SK-N-SH (cell line): ENCODE results near the gene FGF23. TPM values are rescaled to one million over a fixed set of nuclear protein-coding genes. Genes with fewer than 3 reads are reported as not detected.
"Not testable (repeated sequence)": the region's sequence is repeated elsewhere in the genome, so short reads cannot be mapped to it uniquely, and the experiment has no call there.

Experiments
- CTCF ChIA-PET: fragments of 300-600, 350-600 bp; formaldehyde crosslinking; extraction: SDS; loops from one replicate; lab custom pipeline; 2021; lab: Yijun Ruan, JAX
- POLR2A ChIA-PET: fragments of 350-600 bp; sonication (Branson Sonifier 250); formaldehyde crosslinking; extraction: SDS; loops from one replicate; lab custom pipeline; 2020; ENCODE audit warnings: antibody characterized with exemption, inconsistent platforms; lab: Yijun Ruan, JAX
- DNase-seq: peaks from one replicate; pipeline ENCODE4 v3.0.0; 2012
- H2AFZ ChIP-seq: fragments of 200-600 bp; sonication (generic); 2 replicates; pipeline ENCODE4 v1.8.1; 2016; ENCODE audit warnings: antibody characterized with exemption, mild to moderate bottlenecking, low read depth
- H3F3A ChIP-seq: fragments of 200-600 bp; sonication (generic); replicated peaks from 2 replicates; pipeline ENCODE3; 2016; ENCODE audit warnings: antibody characterized with exemption, mild to moderate bottlenecking; ENCODE audit not compliant: insufficient read depth
- H3K27ac ChIP-seq, 2 experiments: fragments of 200-500 bp in 1 of 2; fragments of 200-600 bp in 1 of 2; sonication (Bioruptor generic) in 1 of 2; sonication (generic), shearing (Covaris generic) in 1 of 2; 2 replicates each; pipeline versions ENCODE4 v1.5.1 to v1.6.1; 2014 to 2016; ENCODE audit warnings: low read depth in 2 of 2, inconsistent platforms in 1 of 2, low read length in 1 of 2, mild to moderate bottlenecking in 1 of 2, mixed read lengths in 1 of 2
- H3K27me3 ChIP-seq: fragments of 200-600 bp; sonication (generic), shearing (Covaris generic); 2 replicates; pipeline ENCODE4 v1.6.1; 2016; ENCODE audit warnings: mixed run types; ENCODE audit not compliant: insufficient read depth
- H3K36me3 ChIP-seq, 2 experiments: fragments of 200-500 bp in 1 of 2; fragments of 200-600 bp in 1 of 2; sonication (Bioruptor generic) in 1 of 2; sonication (generic) in 1 of 2; replicated peaks in 1 of 2; 2 replicates each; pipeline versions ENCODE3 to v1.5.1; 2014 to 2016; ENCODE audit warnings: low read length in 1 of 2, mild to moderate bottlenecking in 1 of 2; ENCODE audit not compliant: insufficient read depth in 2 of 2, control insufficient read depth in 1 of 2
- H3K4me1 ChIP-seq, 2 experiments: fragments of 200-500 bp in 1 of 2; fragments of 200-600 bp in 1 of 2; sonication (Bioruptor generic) in 1 of 2; sonication (generic), shearing (Covaris generic) in 1 of 2; 2 replicates each; pipeline versions ENCODE4 v1.5.1 to v1.6.1; 2014 to 2016; ENCODE audit warnings: low read depth in 1 of 2, low read length in 1 of 2, mixed run types in 1 of 2; ENCODE audit not compliant: insufficient read depth in 2 of 2, control insufficient read depth in 1 of 2
- H3K4me2 ChIP-seq: fragments of 200-600 bp; sonication (generic), shearing (Covaris generic); 2 replicates; pipeline ENCODE4 v1.6.1; 2017; ENCODE audit warnings: mixed run types
- H3K4me3 ChIP-seq, 2 experiments: fragments of 200-500 bp in 1 of 2; fragments of 200-600 bp in 1 of 2; sonication (Bioruptor generic) in 1 of 2; sonication (generic), shearing (Covaris generic) in 1 of 2; 2 replicates each; pipeline versions ENCODE4 v1.5.1 to v1.8.1; 2014 to 2016; ENCODE audit warnings: low read depth in 2 of 2, inconsistent platforms in 1 of 2, low read length in 1 of 2, mild to moderate bottlenecking in 1 of 2, mixed read lengths in 1 of 2, moderate library complexity in 1 of 2
- H3K79me2 ChIP-seq: fragments of 200-600 bp; sonication (generic); 2 replicates; pipeline ENCODE4 v1.8.1; 2017; ENCODE audit warnings: mild to moderate bottlenecking; ENCODE audit not compliant: insufficient read depth
- H3K9ac ChIP-seq: fragments of 200-600 bp; sonication (generic); 2 replicates; pipeline ENCODE4 v1.6.1; 2017; ENCODE audit warnings: mixed run types
- H3K9me2 ChIP-seq: fragments of 200-600 bp; sonication (generic); 2 replicates; pipeline ENCODE4 v1.6.1; 2017; ENCODE audit warnings: mixed run types
- H3K9me3 ChIP-seq: fragments of 200-600 bp; sonication (generic); 2 replicates; pipeline ENCODE4 v1.6.1; 2017; ENCODE audit warnings: mixed run types, mild to moderate bottlenecking, moderate library complexity
- H4K20me1 ChIP-seq: fragments of 200-600 bp; sonication (generic); 2 replicates; pipeline ENCODE4 v1.6.1; 2017; ENCODE audit warnings: mild to moderate bottlenecking, mixed run types; ENCODE audit not compliant: insufficient read depth
- CHD2 ChIP-seq: fragments of 150-350 bp; IDR thresholded peaks from 2 replicates; pipeline ENCODE4 v1.6.1; 2018; ENCODE audit warnings: low read length; ENCODE audit not compliant: partially characterized antibody
- FOSL2 ChIP-seq: IDR thresholded peaks from 2 replicates; pipeline ENCODE4 v1.4.0; 2012; ENCODE audit warnings: low read depth, mild to moderate bottlenecking, moderate library complexity, borderline replicate concordance
- FOXM1 ChIP-seq: IDR thresholded peaks from 2 replicates; pipeline ENCODE4 v1.4.0; 2012; ENCODE audit warnings: low read depth, mild to moderate bottlenecking
- GATA2 ChIP-seq: sonication (generic); formaldehyde crosslinking; IDR thresholded peaks from 2 replicates; pipeline ENCODE4 v1.5.0; 2020; ENCODE audit warnings: mild to moderate bottlenecking, missing genetic modification reagents
- RFX5 ChIP-seq: IDR thresholded peaks from 2 replicates; pipeline ENCODE4 v1.6.1; 2012; ENCODE audit warnings: mild to moderate bottlenecking, improper control_type of control experiment, low read length
- RXRA ChIP-seq: IDR thresholded peaks from 2 replicates; pipeline ENCODE4 v1.4.0; 2012; ENCODE audit warnings: low read depth, mild to moderate bottlenecking, borderline replicate concordance
- TCF12 ChIP-seq: IDR thresholded peaks from 2 replicates; pipeline ENCODE4 v1.4.0; 2012
- TEAD4 ChIP-seq: IDR thresholded peaks from 2 replicates; pipeline ENCODE4 v1.4.0; 2012; ENCODE audit warnings: mild to moderate bottlenecking, borderline replicate concordance; ENCODE audit not compliant: insufficient read depth
- WGBS: methylation state at CpG from one replicate; pipeline ENCODE4 v1.1.6; 2017; ENCODE audit warnings: low lambda C conversion rate; 5-methylcytosine and 5-hydroxymethylcytosine counted together
- polyA plus RNA-seq, 3 experiments: library from polyadenylated mRNA; depleted of rRNA; stranded (reverse); fragments of >200 nt; gene quantifications; 2 replicates each; pipeline ENCODE4 v1.2.3, GENCODE V29; 2012

FGF23 gene
- polyA plus RNA-seq, 1 of the 3 experiments (the other 2 are of a cell fraction): not detected

DNA sequence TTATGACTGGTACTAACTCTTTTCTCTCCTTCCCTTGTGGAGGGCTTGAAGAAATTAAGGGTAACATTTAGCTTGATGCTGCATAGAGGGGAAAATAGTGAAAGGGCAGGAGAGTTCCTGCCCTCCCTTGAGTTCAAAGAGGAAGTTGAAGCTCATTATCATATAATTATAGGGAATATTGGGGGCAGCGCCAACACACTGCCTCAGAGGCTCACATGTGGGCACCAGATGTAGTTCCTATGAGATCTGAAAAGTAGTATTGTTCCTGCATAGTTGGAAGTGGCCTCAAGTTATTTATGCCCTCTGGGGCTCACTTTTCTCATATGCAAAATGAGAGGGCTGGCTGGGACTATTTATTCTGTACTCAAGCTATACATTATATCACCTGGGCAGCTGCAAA is 33.0 kb upstream of the FGF23 start:
- no peaks in the 10 kb centered on the region for H3F3A ChIP-seq
- H3K79me2 ChIP-seq: no peaks in the 10 kb centered on the region
- peak overlapping the region in 1 of 2 experiments; percentile 73; a peak in 2 of 4 replicates for H3K27ac ChIP-seq
- no peaks in the 10 kb centered on the region for H4K20me1 ChIP-seq
- H2AFZ ChIP-seq: no peak overlapping the region
- TF ChIP-seq TCF12 (peak; percentile 34; the same call in 1 of the 2 replicates), CHD2 (peak; percentile 28), RFX5 (no peak)
- 39% methylated on average over 1 of the region's 1 CpG for WGBS
- ChIA-PET POLR2A (interaction anchor here (1.1 kb wide), 1 partner anchor 26 kb away, joined by 7 read pairs; no protein-coding TSS in a partner anchor), CTCF (interaction anchor here (1.0 to 3.7 kb wide), 9 partner anchors 9 to 136 kb away, joined by 3 to 30 read pairs (median 4); no protein-coding TSS in a partner anchor)
- H3K36me3 ChIP-seq: no peaks in the 10 kb centered on the region
- H3K9me2 ChIP-seq: no peaks in the 10 kb centered on the region
- H3K27me3 ChIP-seq: peaks cover 40% of the 10 kb centered on the region; the same call in 1 of the 2 replicates
- no peak overlapping the region for H3K4me3 ChIP-seq
- H3K9ac ChIP-seq: no peak overlapping the region
- H3K4me1 ChIP-seq: peaks cover 0 to 29% of the 10 kb centered on the region in 2 experiments; a peak in 2 of 4 replicates
- DNase-seq: peak; percentile 56
- no peaks in the 10 kb centered on the region for H3K9me3 ChIP-seq
- no peak overlapping the region for H3K4me2 ChIP-seq

DNA sequence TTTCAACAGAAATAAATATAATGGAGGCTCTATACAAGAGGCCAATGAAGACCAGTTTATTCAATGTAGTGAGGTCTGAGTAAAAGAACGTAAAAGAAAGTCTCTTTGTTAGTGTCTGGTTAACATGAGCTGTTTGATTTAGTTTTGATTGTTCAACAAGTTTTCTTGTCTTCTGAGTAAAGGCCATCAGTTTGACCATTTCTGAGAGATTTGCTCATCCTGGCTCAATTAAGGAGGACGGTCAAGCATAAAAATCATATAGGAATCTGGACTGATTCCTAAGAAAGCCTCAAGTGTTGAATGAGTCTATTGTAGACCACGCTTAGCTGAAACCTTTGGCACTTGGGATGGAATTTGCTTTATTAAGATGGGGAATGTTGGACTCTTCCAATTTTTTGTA is 32.5 kb upstream of the FGF23 start:
- no peak overlapping the region for H3K4me2 ChIP-seq
- no peak overlapping the region for H3K9ac ChIP-seq
- ChIA-PET POLR2A (interaction anchor here (1.1 kb wide), 1 partner anchor 25 kb away, joined by 7 read pairs; no protein-coding TSS in a partner anchor), CTCF (interaction anchor here (1.0 to 3.7 kb wide), 6 partner anchors 9 to 135 kb away, joined by 4 to 30 read pairs (median 4); no protein-coding TSS in a partner anchor)
- no peaks in the 10 kb centered on the region for H3K9me2 ChIP-seq
- H2AFZ ChIP-seq: no peak overlapping the region
- peak overlapping the region in 1 of 2 experiments; percentile 73; a peak in 2 of 4 replicates for H3K27ac ChIP-seq
- H3F3A ChIP-seq: no peaks in the 10 kb centered on the region
- no peaks in the 10 kb centered on the region for H4K20me1 ChIP-seq
- no peak overlapping the region for H3K4me3 ChIP-seq
- H3K27me3 ChIP-seq: peaks cover 36% of the 10 kb centered on the region; the same call in 1 of the 2 replicates
- peaks cover 0 to 25% of the 10 kb centered on the region in 2 experiments; a peak in 2 of 4 replicates for H3K4me1 ChIP-seq
- no peaks in the 10 kb centered on the region for H3K79me2 ChIP-seq
- no peak for DNase-seq
- no peaks in the 10 kb centered on the region for H3K9me3 ChIP-seq
- H3K36me3 ChIP-seq: no peaks in the 10 kb centered on the region
- 34% methylated on average over 3 of the region's 3 CpGs for WGBS
- no peak for TF ChIP-seq FOXM1
- TF ChIP-seq RFX5: no peak
- TF ChIP-seq, all 33 proteins: peak for 0

DNA sequence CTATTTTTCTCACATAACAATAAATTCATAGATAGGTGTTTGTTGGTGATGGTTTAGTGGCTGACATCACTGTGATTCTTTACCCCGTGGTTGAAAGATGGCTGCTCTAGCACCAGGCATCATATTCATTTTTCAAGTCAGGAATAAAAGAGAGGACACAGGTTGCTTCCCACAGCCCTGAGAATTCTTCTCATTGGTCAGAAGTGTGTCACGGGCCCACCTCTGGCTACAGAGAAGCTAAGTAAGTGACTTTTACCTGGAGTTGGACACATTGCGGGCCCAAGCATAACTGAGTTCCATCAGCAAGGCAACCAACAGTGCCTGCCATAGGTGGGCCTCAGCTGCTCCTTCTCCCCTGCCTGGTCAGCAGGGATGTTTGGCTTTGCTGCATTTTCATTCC is 27.6 kb upstream of the FGF23 start:
- TF ChIP-seq TEAD4 (no peak), RXRA (no peak), FOXM1 (no peak), GATA2 (CRISPR knock-in tag) (no peak), FOSL2 (no peak)

DNA sequence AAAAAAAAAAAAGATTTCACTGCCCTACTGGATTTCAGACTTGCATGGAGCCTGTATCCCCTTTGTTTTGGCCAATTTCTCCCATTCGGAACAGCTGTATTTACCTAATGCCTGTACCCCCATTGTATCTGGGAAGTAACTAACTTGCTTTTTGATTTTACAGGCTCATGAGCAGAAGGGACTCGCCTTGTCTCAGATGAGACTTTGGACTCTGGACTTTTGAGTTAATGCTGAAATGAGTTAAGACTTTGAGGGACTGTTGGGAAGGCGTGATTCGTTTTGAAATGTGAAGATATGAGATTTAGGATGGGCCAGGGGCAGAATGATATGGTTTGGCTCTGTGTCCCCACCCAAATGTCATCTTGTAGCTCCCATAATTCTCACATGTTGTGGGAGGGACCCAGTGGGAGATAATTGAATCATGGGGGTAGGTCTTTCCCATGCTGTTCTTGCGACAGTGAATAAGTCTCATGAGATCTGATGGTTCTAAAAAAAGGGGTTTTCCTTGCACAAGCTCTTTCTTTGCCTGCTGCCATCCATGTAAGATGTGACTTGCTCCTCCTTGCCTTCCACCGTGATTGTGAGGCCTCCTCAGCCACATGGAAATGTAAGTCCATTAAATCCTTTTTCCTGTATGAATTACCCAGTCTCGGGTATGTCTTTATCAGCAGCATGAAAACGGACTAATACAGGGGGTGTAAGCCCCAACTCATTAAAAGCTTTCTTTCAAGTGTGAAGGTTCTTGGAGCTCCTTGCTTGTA is 25.5 kb upstream of the FGF23 start:
- H3K4me1 ChIP-seq, H3K9me2 ChIP-seq, H3K4me2 ChIP-seq, H3K36me3 ChIP-seq, H3K79me2 ChIP-seq, H3K27ac ChIP-seq, H4K20me1 ChIP-seq, H2AFZ ChIP-seq, H3K4me3 ChIP-seq, H3F3A ChIP-seq, POLR2A ChIA-PET, DNase-seq, H3K9me3 ChIP-seq, H3K9ac ChIP-seq: not testable (repeated sequence)
- 46% methylated on average over 8 of the region's 8 CpGs for WGBS
- CTCF ChIA-PET: interaction anchor here (0.9 kb wide), 1 partner anchor 122 kb away, joined by 3 read pairs; no protein-coding TSS in a partner anchor
- H3K27me3 ChIP-seq: peaks cover 17% of the 10 kb centered on the region

More for the DNA sequence above, 27.6 kb upstream of the FGF23 start:
- 24% methylated on average over 3 of the region's 3 CpGs for WGBS
- Histone ChIP-seq H3K9me2 (no peaks in the 10 kb centered on the region), H3K9me3 (no peaks in the 10 kb centered on the region), H3K27me3 (peaks cover 12% of the 10 kb centered on the region), H3K79me2 (no peaks in the 10 kb centered on the region), H3K4me1 (no peaks in the 10 kb centered on the region; a peak in 1 of 4 replicates), H3K4me2 (no peak overlapping the region), H3K27ac (no peak overlapping the region), H2AFZ (no peak overlapping the region), H3F3A (no peaks in the 10 kb centered on the region), H3K9ac (no peak overlapping the region), H3K36me3 (no peaks in the 10 kb centered on the region), H3K4me3 (no peak overlapping the region), H4K20me1 (no peaks in the 10 kb centered on the region)
- POLR2A ChIA-PET: no interaction called here
- no peak for DNase-seq
- CTCF ChIA-PET: interaction anchor here (1.2 kb wide), 1 partner anchor 13 kb away, joined by 4 read pairs; no protein-coding TSS in a partner anchor
